ENCODE data around the gene CCT7. TPM values are rescaled to one million over a fixed set of nuclear protein-coding genes. Genes with fewer than 3 reads are reported as not detected.

Gene CCT7
- total RNA-seq, 1 experiment from 2014 or later = 637 TPM

DNA sequence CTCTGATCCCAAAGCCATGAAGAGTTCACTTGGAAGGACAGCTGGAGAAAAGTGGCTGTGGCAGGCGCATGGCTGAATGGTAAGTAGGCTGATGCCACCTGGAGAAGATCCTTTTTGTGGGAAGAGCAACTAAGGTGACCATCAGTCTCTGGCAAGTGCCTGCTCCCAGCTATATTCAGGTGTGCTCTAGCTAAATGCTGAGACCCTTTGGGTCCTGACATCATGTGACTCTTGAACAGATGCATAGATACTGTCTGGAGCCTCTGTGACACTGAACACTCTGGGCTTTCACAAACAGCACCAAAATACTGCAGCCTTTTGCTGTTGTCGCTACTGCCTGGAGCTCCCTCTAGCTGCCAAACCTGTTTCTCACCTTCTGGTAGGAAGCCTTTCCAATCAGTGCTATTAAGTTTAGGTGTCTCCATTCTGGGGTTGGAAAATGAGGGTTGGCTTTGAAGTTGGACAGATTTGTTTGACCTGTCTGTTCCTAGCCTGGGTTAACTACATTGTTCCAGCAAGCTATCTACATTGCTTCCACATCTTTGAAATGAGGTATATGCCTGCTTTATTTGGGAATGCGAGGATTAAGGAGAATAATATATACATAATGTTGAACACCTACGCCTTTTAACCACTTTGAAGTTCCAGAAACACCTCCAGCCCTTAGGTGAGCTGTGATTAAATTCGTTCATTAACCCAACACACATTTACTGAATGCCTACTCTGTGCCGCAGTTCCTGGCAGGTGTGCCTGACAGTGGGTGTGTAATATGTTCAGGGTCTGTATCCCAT lies 56.1 kb downstream of the CCT7 start:
- H3K36me3 ChIP-seq (ENCODE audit: control insufficient read depth in 1 of 2, insufficient read depth in 2 of 2, low read length in 2 of 2) = no peaks in the 10 kb centered on the region
- H4K20me1 ChIP-seq (ENCODE audit: insufficient read depth) = no peaks in the 10 kb centered on the region
- RAD21 ChIA-PET (ENCODE audit: low non-redundant PET in 1 of 2, low total read pairs in 2 of 2, uncharacterized antibody in 2 of 2, unreplicated experiment in 2 of 2) = no interaction called here
- H3K27me3 ChIP-seq (ENCODE audit: insufficient read depth, low read length) = peaks cover 3% of the 10 kb centered on the region; the same call in 1 of the 2 replicates
- H3K27ac ChIP-seq (ENCODE audit: low read depth, low read length) = no peak overlapping the region
- no peak overlapping the region for H3K4me3 ChIP-seq (replicated peaks in 1 of 2; ENCODE audit: low read depth in 1 of 2, low read length in 2 of 2)
- POLR2A ChIA-PET = interaction anchor here (1.2 kb wide), 1 partner anchor 21 kb away, joined by 8 read pairs; no protein-coding TSS in a partner anchor
- intact Hi-C loops (cut with micrococcal nuclease) = no loop called here
- DNase-seq (ENCODE audit: low read depth, low spot score) = no peak
- no peak overlapping the region for H3K9ac ChIP-seq (ENCODE audit: low read length)
- no peak overlapping the region for H2AFZ ChIP-seq (ENCODE audit: low read depth, low read length, poor library complexity, severe bottlenecking)
- ATAC-seq = peak; percentile 64
- peaks cover 7 to 21% of the 10 kb centered on the region in 2 experiments for H3K4me1 ChIP-seq (ENCODE audit: control insufficient read depth in 1 of 2, insufficient read depth in 2 of 2, low read length in 2 of 2)
- no peak overlapping the region for H3K4me2 ChIP-seq (ENCODE audit: low read length)
- no TSS peak for BruUV-seq (replicated peaks)
- H3K9me2 ChIP-seq (ENCODE audit: insufficient read depth) = no peaks in the 10 kb centered on the region
- no peaks in the 10 kb centered on the region for H3K9me3 ChIP-seq (ENCODE audit: control insufficient read depth in 1 of 2, insufficient read depth in 1 of 2, low read depth in 1 of 2, low read length in 2 of 2)
- no peaks in the 10 kb centered on the region for H3K79me2 ChIP-seq (ENCODE audit: insufficient read depth, low read length)
- CTCF ChIA-PET = interaction anchor here (0.6 to 3.4 kb wide), 11 partner anchors 13 to 113 kb away, joined by 3 to 13 read pairs (median 3); partner anchors contain the start of genes ALMS1 and PRADC1
- TF ChIP-seq ZFX (IDR thresholded peaks at IDR 0.05) = no peak
- peak; percentile 38 for TF ChIP-seq TCF7L2 (IDR thresholded peaks at IDR 0.05; ENCODE audit: borderline replicate concordance, extremely low read depth, insufficient read depth, insufficient read length)
- peak; percentile 62 for TF ChIP-seq RAD21 (IDR thresholded peaks at IDR 0.05; ENCODE audit: low read depth)
- no peak for TF ChIP-seq EZH2phosphoT487 (IDR thresholded peaks at IDR 0.05; ENCODE audit: borderline replicate concordance)
- TF ChIP-seq CEBPB (IDR thresholded peaks at IDR 0.05; ENCODE audit: low read depth) = no peak
- TF ChIP-seq, protein P1, sequence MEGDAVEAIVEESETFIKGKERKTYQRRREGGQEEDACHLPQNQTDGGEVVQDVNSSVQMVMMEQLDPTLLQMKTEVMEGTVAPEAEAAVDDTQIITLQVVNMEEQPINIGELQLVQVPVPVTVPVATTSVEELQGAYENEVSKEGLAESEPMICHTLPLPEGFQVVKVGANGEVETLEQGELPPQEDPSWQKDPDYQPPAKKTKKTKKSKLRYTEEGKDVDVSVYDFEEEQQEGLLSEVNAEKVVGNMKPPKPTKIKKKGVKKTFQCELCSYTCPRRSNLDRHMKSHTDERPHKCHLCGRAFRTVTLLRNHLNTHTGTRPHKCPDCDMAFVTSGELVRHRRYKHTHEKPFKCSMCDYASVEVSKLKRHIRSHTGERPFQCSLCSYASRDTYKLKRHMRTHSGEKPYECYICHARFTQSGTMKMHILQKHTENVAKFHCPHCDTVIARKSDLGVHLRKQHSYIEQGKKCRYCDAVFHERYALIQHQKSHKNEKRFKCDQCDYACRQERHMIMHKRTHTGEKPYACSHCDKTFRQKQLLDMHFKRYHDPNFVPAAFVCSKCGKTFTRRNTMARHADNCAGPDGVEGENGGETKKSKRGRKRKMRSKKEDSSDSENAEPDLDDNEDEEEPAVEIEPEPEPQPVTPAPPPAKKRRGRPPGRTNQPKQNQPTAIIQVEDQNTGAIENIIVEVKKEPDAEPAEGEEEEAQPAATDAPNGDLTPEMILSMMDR (IDR thresholded peaks at IDR 0.05 in 2 of 3, conservative IDR thresholded peaks at IDR 0.05 in 1 of 3; ENCODE audit: borderline replicate concordance in 1 of 3, insufficient read depth in 1 of 3, low read depth in 2 of 3, low read length in 2 of 3) = peak; percentile 60 to 91 (median 86)
- TF ChIP-seq POLR2AphosphoS5 (IDR thresholded peaks at IDR 0.05; ENCODE audit: low read depth, low read length) = no peak
- peak; percentile 14; the same call in 1 of the 2 replicates for TF ChIP-seq SRF (IDR thresholded peaks at IDR 0.05; ENCODE audit: low read depth)

Measured in HCT116 (cell line).